ENCODE measurements around the gene LTK. TPM values are rescaled to one million over a fixed set of nuclear protein-coding genes. Genes with fewer than 3 reads are reported as not detected.

The LTK gene
- total and polyA plus RNA-seq, 2 experiments from 2014 or later, result 3.0 to 3.7 TPM

GRCh38 chr15:41512512-41512939, 1.1 kb downstream of the LTK start:
- TF ChIP-seq CTCF (IDR thresholded peaks at IDR 0.05; ENCODE audit: low read depth, low read length), result no peak
- DNase-seq (ENCODE audit: low read depth in 1 of 2, low spot score in 1 of 2), result no peak
- Histone ChIP-seq H3K27ac (no peak overlapping the region), H3K9me3 (ENCODE audit: low read depth) (no peaks in the 10 kb centered on the region), H3K36me3 (peaks cover 2% of the 10 kb centered on the region), H3K4me3 (peak overlapping the region; percentile 39), H3K27me3 (peaks cover 63% of the 10 kb centered on the region), H3K4me1 (ENCODE audit: low read depth) (peaks cover 6% of the 10 kb centered on the region)

DNA sequence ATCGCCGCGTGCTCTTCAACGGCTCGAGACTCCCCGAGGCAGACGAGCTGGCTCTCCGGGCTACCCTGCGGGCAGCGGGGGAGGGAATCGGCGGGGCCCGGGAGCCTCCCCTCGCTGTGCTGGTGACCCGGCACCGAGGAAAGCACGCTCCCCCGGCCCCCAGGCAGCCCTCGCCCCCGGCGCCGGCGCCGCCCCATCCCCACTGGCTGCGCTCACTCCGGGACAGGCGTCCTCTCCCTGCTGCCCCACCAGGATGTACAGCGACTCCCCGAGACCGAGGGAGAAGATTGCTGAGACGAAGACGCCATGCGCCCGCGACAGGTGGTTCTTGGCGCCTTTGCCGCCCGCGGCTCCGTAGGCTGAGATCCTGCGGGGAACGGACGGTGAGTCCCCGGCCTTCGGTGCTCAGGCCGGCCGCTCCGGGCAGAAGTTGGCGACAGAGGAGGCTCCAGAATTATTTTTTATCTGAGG, 1.7 kb downstream of the LTK start:
- H3K4me3 ChIP-seq, result peak overlapping the region; percentile 15
- TF ChIP-seq CTCF (IDR thresholded peaks at IDR 0.05; ENCODE audit: low read depth, low read length), result no peak
- no peak for DNase-seq (ENCODE audit: low read depth in 1 of 2, low spot score in 1 of 2)
- no peaks in the 10 kb centered on the region for H3K9me3 ChIP-seq (ENCODE audit: low read depth)
- H3K4me1 ChIP-seq (ENCODE audit: low read depth), result peaks cover 6% of the 10 kb centered on the region
- peaks cover 69% of the 10 kb centered on the region for H3K27me3 ChIP-seq
- no peaks in the 10 kb centered on the region for H3K36me3 ChIP-seq
- no peak overlapping the region for H3K27ac ChIP-seq

DNA sequence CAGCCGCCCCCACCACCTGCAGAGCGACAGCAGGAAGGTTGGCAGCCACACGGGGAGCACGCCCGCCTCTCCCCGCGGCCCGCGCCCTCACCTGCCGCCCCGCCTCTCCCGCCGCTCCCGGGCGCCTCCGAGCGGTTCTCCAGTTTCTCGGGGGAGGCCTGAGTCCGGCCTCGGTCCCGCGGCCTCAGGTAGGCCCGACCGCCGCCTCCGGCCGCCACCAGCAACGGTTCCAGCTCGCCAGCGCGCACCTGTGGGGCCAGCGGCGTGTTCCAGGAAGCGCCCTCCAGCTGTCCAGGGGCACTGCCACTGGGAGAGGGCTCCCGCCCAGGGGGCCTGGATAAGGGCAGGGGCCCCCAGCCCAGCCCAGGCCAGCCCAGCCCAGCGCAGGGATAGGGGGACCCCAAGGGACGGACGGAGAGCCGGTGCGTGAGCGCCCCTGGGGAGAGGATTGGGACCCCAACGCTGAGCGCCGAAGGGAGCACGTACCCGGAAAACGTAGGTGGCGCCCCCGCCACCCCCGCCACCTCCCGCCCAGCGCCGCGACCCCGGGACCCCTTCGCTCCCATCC, 2.2 kb downstream of the LTK start:
- Histone ChIP-seq H3K27ac (no peak overlapping the region), H3K9me3 (ENCODE audit: low read depth) (no peaks in the 10 kb centered on the region), H3K27me3 (peaks cover 74% of the 10 kb centered on the region), H3K36me3 (no peaks in the 10 kb centered on the region), H3K4me1 (ENCODE audit: low read depth) (peaks cover 6% of the 10 kb centered on the region), H3K4me3 (peak overlapping the region; percentile 15)
- no peak for TF ChIP-seq CTCF (IDR thresholded peaks at IDR 0.05; ENCODE audit: low read depth, low read length)
- no peak for DNase-seq (ENCODE audit: low read depth in 1 of 2, low spot score in 1 of 2)

- no peak for TF ChIP-seq CTCF (IDR thresholded peaks at IDR 0.05; ENCODE audit: low read depth, low read length)
- peaks cover 6% of the 10 kb centered on the region for H3K4me1 ChIP-seq (ENCODE audit: low read depth)
- no peak for DNase-seq (ENCODE audit: low read depth in 1 of 2, low spot score in 1 of 2)
- no peaks in the 10 kb centered on the region for H3K9me3 ChIP-seq (ENCODE audit: low read depth)
- no peak overlapping the region for H3K4me3 ChIP-seq
- H3K27ac ChIP-seq, result no peak overlapping the region
- peaks cover 81% of the 10 kb centered on the region for H3K27me3 ChIP-seq
- no peaks in the 10 kb centered on the region for H3K36me3 ChIP-seq
Observed at GRCh38 chr15:41510728-41511127, 2.9 kb downstream of the LTK start.

DNA sequence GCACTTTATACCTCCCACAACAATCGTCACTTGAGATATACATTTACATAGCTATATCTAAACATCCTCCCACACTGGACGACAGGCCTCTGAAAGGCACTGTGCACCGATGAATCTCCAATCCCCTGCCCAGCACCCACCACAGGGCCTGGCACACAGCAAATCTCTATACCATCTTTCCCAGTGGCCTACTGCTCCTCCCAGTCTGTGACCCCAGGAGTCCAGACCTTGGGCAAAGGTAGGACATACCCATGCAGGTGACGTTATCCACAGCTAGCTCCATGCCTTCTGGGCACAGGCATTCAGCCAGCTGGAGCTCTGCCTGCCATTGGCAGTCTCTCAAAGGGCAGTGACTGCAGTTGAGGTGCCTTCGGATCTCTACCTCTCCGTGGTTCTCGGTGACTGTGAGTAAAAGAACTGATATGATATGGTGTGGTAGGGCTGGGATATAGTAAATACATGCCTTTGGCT, 5.8 kb downstream of the LTK start:
- TF ChIP-seq CTCF (IDR thresholded peaks at IDR 0.05; ENCODE audit: low read depth, low read length), result no peak
- Histone ChIP-seq H3K27ac (no peak overlapping the region), H3K4me1 (ENCODE audit: low read depth) (peaks cover 6% of the 10 kb centered on the region), H3K27me3 (peaks cover 100% of the 10 kb centered on the region), H3K4me3 (no peak overlapping the region), H3K36me3 (no peaks in the 10 kb centered on the region), H3K9me3 (ENCODE audit: low read depth) (no peaks in the 10 kb centered on the region)
- DNase-seq (ENCODE audit: low read depth in 1 of 2, low spot score in 1 of 2), result no peak
